Ishikawa (cell line): ENCODE measurements around the gene VPS35L.
A peak's percentile ranks its signal among the peaks of the same experiment; 100 is the strongest.

Source experiments
- CEBPB ChIP-seq: IDR thresholded peaks from 2 replicates; pipeline ENCODE4 v1.6.1; 2012
- CREB1 ChIP-seq: IDR thresholded peaks from 2 replicates; pipeline ENCODE4 v1.6.1; 2012; ENCODE audit warnings: low read depth
- EGR1 ChIP-seq: IDR thresholded peaks from 2 replicates; pipeline ENCODE4 v1.6.1; 2012
- EP300 ChIP-seq: IDR thresholded peaks from 2 replicates; pipeline ENCODE4 v1.6.1; 2012; ENCODE audit warnings: borderline replicate concordance
- FOXM1 ChIP-seq: IDR thresholded peaks from 2 replicates; pipeline ENCODE4 v1.6.1; 2012; ENCODE audit warnings: low read depth, borderline replicate concordance
- NFIC ChIP-seq: IDR thresholded peaks from 2 replicates; pipeline ENCODE4 v1.6.1; 2012
- RAD21 ChIP-seq: IDR thresholded peaks from 2 replicates; pipeline ENCODE4 v1.6.1; 2012; ENCODE audit warnings: low read depth
- TAF1 ChIP-seq: IDR thresholded peaks from 2 replicates; pipeline ENCODE4 v1.6.1; 2012; ENCODE audit warnings: low read depth, mild to moderate bottlenecking
- TCF12 ChIP-seq: IDR thresholded peaks from 2 replicates; pipeline ENCODE4 v1.6.1; 2012; ENCODE audit warnings: low read depth
- TEAD4 ChIP-seq: IDR thresholded peaks from 2 replicates; pipeline ENCODE4 v1.6.1; 2012
- YY1 ChIP-seq: IDR thresholded peaks from 2 replicates; pipeline ENCODE4 v1.6.1; 2012; ENCODE audit warnings: low read depth
- ZBTB7A ChIP-seq: IDR thresholded peaks from 2 replicates; pipeline ENCODE4 v1.6.1; 2012; ENCODE audit warnings: low read depth
- TF ChIP-seq, protein P1 (sequence below): IDR thresholded peaks from 2 replicates; pipeline ENCODE4 v1.6.1; 2012; ENCODE audit warnings: low read depth, mild to moderate bottlenecking
- TF ChIP-seq, protein P2 (sequence below): IDR thresholded peaks from 2 replicates; pipeline ENCODE4 v1.6.1; 2012
- TF ChIP-seq, protein P3 (sequence below): IDR thresholded peaks from 2 replicates; pipeline ENCODE4 v1.6.1; 2012

VPS35L gene

DNA sequence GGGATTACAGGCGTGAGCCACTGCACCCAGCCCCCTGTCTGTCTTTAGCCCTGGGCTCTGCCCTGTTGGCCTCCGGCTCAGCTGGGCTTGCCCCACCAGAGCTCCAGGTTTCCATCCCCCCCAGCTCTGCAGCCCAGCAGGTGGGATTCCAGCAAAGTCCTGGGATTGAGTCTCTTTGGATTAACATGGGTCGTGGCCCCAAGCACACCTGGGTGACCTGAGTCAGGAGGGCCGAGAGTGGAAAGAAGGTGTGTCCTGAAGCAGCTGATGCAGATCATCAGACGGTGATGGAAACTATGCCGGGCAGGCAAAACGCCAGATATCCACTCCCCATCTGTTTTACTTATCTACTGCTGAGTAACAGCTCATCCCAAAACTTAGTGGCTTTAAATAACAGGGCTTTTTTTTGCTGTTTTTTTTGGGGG is 90.1 kb downstream of the VPS35L start:
- TF ChIP-seq CEBPB (no peak), NFIC (peak; percentile 7; the same call in 1 of the 2 replicates)

DNA sequence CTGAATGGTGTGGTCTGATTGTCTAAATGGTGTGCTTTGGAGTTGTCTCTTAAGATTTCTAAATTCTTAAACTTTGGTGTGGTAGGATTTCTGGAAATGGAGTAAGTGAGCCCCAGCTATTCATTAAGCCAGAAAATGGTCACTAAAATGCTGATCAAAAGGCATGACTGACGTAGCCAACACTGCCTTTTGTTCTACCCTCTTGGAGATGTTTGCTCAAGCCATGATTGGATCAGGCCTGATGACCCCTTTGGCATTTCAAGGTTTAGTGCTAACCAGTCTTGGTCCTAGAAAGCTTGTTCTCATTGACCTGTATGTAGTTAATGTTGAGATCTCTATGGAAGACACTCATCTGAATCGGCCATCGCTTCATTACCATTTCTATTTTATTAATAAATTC is 94.5 kb downstream of the VPS35L start:
- no peak for TF ChIP-seq EGR1
- no peak for TF ChIP-seq CREB1
- TF ChIP-seq YY1, result no peak

DNA sequence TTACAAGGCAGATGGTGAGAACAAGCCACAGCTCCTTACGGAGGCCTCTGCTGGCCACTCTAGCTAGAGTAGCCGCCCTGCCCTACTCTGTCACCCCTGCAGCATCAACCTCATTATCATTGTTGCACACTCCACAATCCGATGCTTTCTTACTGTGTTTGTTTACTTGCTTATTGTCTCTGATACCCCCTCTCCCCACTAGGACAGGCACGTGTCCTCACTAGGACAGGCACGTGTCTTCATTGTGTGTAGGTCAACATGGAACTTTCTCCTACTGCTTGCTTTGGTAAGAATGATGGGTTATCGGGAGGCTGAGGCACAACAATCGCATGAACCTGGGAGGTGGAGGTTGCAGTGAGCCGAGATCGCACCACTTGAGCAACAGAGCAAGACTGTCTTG is 98.6 kb downstream of the VPS35L start:
- TF ChIP-seq, protein P1, sequence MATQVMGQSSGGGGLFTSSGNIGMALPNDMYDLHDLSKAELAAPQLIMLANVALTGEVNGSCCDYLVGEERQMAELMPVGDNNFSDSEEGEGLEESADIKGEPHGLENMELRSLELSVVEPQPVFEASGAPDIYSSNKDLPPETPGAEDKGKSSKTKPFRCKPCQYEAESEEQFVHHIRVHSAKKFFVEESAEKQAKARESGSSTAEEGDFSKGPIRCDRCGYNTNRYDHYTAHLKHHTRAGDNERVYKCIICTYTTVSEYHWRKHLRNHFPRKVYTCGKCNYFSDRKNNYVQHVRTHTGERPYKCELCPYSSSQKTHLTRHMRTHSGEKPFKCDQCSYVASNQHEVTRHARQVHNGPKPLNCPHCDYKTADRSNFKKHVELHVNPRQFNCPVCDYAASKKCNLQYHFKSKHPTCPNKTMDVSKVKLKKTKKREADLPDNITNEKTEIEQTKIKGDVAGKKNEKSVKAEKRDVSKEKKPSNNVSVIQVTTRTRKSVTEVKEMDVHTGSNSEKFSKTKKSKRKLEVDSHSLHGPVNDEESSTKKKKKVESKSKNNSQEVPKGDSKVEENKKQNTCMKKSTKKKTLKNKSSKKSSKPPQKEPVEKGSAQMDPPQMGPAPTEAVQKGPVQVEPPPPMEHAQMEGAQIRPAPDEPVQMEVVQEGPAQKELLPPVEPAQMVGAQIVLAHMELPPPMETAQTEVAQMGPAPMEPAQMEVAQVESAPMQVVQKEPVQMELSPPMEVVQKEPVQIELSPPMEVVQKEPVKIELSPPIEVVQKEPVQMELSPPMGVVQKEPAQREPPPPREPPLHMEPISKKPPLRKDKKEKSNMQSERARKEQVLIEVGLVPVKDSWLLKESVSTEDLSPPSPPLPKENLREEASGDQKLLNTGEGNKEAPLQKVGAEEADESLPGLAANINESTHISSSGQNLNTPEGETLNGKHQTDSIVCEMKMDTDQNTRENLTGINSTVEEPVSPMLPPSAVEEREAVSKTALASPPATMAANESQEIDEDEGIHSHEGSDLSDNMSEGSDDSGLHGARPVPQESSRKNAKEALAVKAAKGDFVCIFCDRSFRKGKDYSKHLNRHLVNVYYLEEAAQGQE, result no peak
- no peak for TF ChIP-seq EGR1
- TF ChIP-seq EP300, result no peak
- TF ChIP-seq RAD21, result no peak
- TF ChIP-seq TEAD4, result no peak
- no peak for TF ChIP-seq NFIC
- no peak for TF ChIP-seq FOXM1
- no peak for TF ChIP-seq CREB1
- TF ChIP-seq ZBTB7A, result no peak
- TF ChIP-seq TAF1, result no peak
- TF ChIP-seq, protein P2, sequence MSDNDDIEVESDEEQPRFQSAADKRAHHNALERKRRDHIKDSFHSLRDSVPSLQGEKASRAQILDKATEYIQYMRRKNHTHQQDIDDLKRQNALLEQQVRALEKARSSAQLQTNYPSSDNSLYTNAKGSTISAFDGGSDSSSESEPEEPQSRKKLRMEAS, result no peak
- TF ChIP-seq YY1, result no peak

DNA sequence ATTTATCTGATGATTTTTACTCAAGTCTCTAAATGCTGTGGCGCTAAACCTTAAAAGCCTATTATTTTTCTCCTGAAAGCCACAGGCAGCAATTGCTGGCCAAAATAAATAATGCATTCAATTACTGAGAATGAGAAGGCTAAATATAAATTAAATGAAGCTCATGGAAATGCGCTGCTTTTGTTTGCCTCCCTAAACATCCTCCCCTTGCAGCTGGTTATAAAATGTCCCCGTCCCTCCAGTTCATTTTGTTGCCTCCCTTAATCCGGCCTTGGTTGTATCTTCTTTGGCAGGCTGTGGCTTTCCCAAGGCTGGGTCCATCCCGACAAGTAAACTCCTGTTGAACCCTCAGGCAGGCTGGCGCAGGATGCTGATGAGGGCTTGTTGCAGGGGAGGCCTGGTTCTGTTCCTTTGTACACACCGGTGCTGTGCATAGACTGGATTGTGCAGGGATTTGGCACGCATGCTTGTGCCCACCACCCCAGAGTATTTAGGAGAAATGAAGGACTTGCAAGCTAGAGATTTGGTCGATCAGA is 99.8 kb downstream of the VPS35L start:
- TF ChIP-seq TCF12 (no peak), ZBTB7A (no peak), TEAD4 (no peak), NFIC (no peak), EGR1 (no peak)
- TF ChIP-seq, protein P1, result no peak
- TF ChIP-seq, protein P2, result no peak
- TF ChIP-seq, protein P3, sequence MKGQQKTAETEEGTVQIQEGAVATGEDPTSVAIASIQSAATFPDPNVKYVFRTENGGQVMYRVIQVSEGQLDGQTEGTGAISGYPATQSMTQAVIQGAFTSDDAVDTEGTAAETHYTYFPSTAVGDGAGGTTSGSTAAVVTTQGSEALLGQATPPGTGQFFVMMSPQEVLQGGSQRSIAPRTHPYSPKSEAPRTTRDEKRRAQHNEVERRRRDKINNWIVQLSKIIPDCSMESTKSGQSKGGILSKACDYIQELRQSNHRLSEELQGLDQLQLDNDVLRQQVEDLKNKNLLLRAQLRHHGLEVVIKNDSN, result no peak

DNA sequence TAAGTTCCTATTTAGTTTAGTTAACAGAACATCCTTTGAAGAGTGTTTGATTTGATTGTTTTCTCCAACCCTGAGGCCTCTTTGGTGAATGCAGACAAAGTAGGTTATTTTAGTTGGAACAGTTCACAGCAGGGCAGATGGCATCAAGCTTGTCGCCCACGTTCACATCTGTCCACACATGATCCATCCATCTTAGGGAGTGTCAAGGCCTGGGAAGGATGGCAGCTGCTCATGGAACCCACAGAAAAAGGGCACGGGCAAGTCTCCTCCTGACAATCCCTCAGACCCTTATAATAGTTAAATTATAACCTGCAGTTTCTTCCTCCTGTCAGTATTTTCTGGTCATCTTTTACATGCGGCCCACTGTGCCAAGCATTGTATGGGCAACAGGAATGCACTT is 102.3 kb downstream of the VPS35L start:
- no peak for TF ChIP-seq TEAD4
- no peak for TF ChIP-seq ZBTB7A
- no peak for TF ChIP-seq EGR1
- no peak for TF ChIP-seq TCF12
- no peak for TF ChIP-seq EP300
- TF ChIP-seq, protein P3, result no peak
- TF ChIP-seq NFIC, result no peak
- TF ChIP-seq CREB1, result no peak
- TF ChIP-seq, protein P2, result no peak
- no peak for TF ChIP-seq YY1
- TF ChIP-seq FOXM1, result no peak
- no peak for TF ChIP-seq TAF1

DNA sequence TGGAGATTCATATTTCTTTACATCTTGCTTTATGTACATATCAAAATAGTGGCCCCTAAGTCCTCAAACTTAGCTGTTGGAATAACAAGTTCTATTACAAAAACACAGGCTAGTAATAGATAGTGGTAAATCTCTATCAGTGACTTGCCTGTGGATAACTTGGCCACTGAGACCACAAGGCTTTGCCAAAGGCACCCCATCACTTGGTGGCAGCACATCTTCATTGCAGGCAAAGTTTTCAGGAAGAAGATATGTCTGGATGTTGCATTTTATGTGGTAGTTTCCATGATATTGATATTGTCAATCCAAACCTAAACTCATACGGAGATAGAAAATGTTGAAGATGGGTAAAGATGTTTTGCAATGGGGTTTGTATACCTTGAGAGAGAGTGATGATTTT is 104.1 kb downstream of the VPS35L start:
- TF ChIP-seq FOXM1 (no peak), CEBPB (no peak), EP300 (no peak), RAD21 (peak; percentile 16; the same call in 1 of the 2 replicates)

DNA sequence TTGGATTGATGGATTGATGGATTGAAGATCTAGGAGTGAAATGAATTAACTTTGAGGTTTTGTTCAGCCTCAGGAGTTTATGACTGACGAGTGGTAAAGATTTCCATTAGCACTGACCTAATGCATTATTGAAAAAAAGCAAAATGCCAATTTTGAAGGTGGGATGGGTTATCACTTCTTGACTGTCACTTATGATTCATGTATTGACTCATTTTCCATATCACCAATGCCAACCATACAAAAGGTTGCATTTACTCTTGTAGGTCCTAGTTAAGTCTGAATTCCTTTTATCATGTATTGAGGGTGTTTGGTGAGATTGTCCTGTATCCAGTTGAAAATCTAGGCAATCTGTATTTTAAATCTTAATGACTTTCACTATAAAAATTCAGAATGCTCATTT is 104.9 kb downstream of the VPS35L start:
- TF ChIP-seq YY1, result no peak
- TF ChIP-seq ZBTB7A, result no peak
- TF ChIP-seq, protein P2, result no peak
- no peak for TF ChIP-seq EP300
- no peak for TF ChIP-seq TAF1
- no peak for TF ChIP-seq TCF12
- TF ChIP-seq, protein P1, result no peak
- TF ChIP-seq, protein P3, result no peak
- TF ChIP-seq CEBPB, result no peak
- TF ChIP-seq CREB1, result no peak
- no peak for TF ChIP-seq FOXM1
- TF ChIP-seq TEAD4, result no peak
- TF ChIP-seq EGR1, result no peak
